Endothelial cell of umbilical vein (primary cell): ENCODE data around the gene GMCL1. TPM values are rescaled to one million over a fixed set of nuclear protein-coding genes. Genes with fewer than 3 reads are reported as not detected.

Experiments used
- BruUV-seq: library from RNA; stranded (reverse); fragments of 400-500 nt; replicated peaks from 2 replicates; lab custom pipeline; 2021; lab: Mats Ljungman, UMichigan
- CTCF ChIA-PET: fragments of 300-600, 350-600 bp; sonication (Branson Sonifier 250); formaldehyde crosslinking; loops from one replicate; lab custom pipeline; 2021; ENCODE audit warnings: antibody characterized with exemption, inconsistent platforms; lab: Charles Lee
- POLR2A ChIA-PET: fragments of 300-600, 350-600 bp; sonication (Branson Sonifier 250); formaldehyde crosslinking; loops from one replicate; lab custom pipeline; 2021; ENCODE audit warnings: antibody characterized with exemption, inconsistent platforms; lab: Charles Lee
- DNase-seq: peaks from one replicate; pipeline ENCODE4 v3.0.0-alpha.2; 2011; ENCODE audit warnings: low read depth, low spot score
- FAIRE-seq: peaks from 2 replicates; lab custom pipeline; 2011; peaks lifted over from hg19 to GRCh38; lab: Jason Lieb, UNC
- H2AFZ ChIP-seq: 2 replicates; pipeline ENCODE4 v1.6.0; 2012; ENCODE audit warnings: low read depth, low read length, control low read depth, inconsistent platforms
- H3K27ac ChIP-seq: 2 replicates; pipeline ENCODE4 v1.5.1; 2011; ENCODE audit warnings: low read depth, mild to moderate bottlenecking, control low read depth, low read length, moderate library complexity; ENCODE audit not compliant: insufficient read depth
- H3K27me3 ChIP-seq, 2 experiments: 2 replicates each; pipeline versions ENCODE4 v1.6.0 to v1.6.1; 2011; ENCODE audit warnings: low read length in 2 of 2, mixed read lengths in 1 of 2; ENCODE audit not compliant: control insufficient read depth in 2 of 2, insufficient read depth in 2 of 2
- H3K36me3 ChIP-seq, 2 experiments: 2 replicates in 1 of 2; 3 replicates in 1 of 2; pipeline ENCODE4 v1.5.1; 2011; ENCODE audit warnings: low read length in 2 of 2, mild to moderate bottlenecking in 1 of 2, moderate library complexity in 1 of 2; ENCODE audit not compliant: control insufficient read depth in 2 of 2, insufficient read depth in 2 of 2; ENCODE audit errors: extremely low read depth in 1 of 2
- H3K4me1 ChIP-seq: 3 replicates; pipeline ENCODE4 v1.5.1; 2011; ENCODE audit warnings: mild to moderate bottlenecking, low read length; ENCODE audit not compliant: control insufficient read depth, insufficient read depth; ENCODE audit errors: extremely low read depth
- H3K4me2 ChIP-seq: 2 replicates; pipeline ENCODE4 v1.6.1; 2011; ENCODE audit warnings: low read length, control low read depth, mixed read lengths; ENCODE audit not compliant: insufficient read depth
- H3K4me3 ChIP-seq, 3 experiments: fragments of 200-600 bp in 1 of 3; sonication (generic), shearing (Covaris generic) in 1 of 3; replicated peaks in 1 of 3; 2 replicates each; pipeline ENCODE4 v1.5.1; 2011 to 2016; ENCODE audit warnings: control low read depth in 3 of 3, low read length in 3 of 3, mild to moderate bottlenecking in 2 of 3, inconsistent platforms in 1 of 3, low read depth in 1 of 3, moderate library complexity in 1 of 3; ENCODE audit not compliant: insufficient read depth in 1 of 3
- H3K79me2 ChIP-seq: 2 replicates; pipeline ENCODE4 v1.6.0; 2012; ENCODE audit warnings: low read length, inconsistent platforms; ENCODE audit not compliant: control insufficient read depth, insufficient read depth
- H3K9ac ChIP-seq: replicated peaks from 2 replicates; pipeline ENCODE3; 2011; ENCODE audit warnings: low read length, control low read depth; ENCODE audit not compliant: insufficient read depth; ENCODE audit errors: extremely low read depth
- H3K9me1 ChIP-seq: replicated peaks from 3 replicates; pipeline ENCODE4 v1.6.0; 2011; ENCODE audit warnings: mild to moderate bottlenecking, low read length; ENCODE audit not compliant: control insufficient read depth, insufficient read depth; ENCODE audit errors: extremely low read depth
- H3K9me3 ChIP-seq: replicated peaks from 2 replicates; pipeline ENCODE4 v1.5.1; 2012; ENCODE audit warnings: low read length, inconsistent platforms; ENCODE audit not compliant: control insufficient read depth, insufficient read depth
- H4K20me1 ChIP-seq: replicated peaks from 2 replicates; pipeline ENCODE3; 2011; ENCODE audit warnings: mild to moderate bottlenecking, low read length; ENCODE audit not compliant: control insufficient read depth, insufficient read depth; ENCODE audit errors: extremely low read depth
- EZH2 ChIP-seq: IDR thresholded peaks from 2 replicates; pipeline ENCODE4 v1.6.1; 2012; ENCODE audit warnings: borderline replicate concordance, low read depth, mild to moderate bottlenecking, moderate library complexity, low read length, inconsistent platforms; ENCODE audit not compliant: severe bottlenecking
- FOS ChIP-seq: IDR thresholded peaks from 2 replicates; pipeline ENCODE4 v1.6.1; 2011; ENCODE audit warnings: mild to moderate bottlenecking, low read length, moderate library complexity, borderline replicate concordance; ENCODE audit not compliant: insufficient read depth
- GATA2 ChIP-seq: IDR thresholded peaks from 2 replicates; pipeline ENCODE4 v1.7.0; 2011; ENCODE audit warnings: low read depth, mild to moderate bottlenecking, moderate library complexity, mixed read lengths, low read length; ENCODE audit not compliant: insufficient read length, insufficient read depth
- JUN ChIP-seq: IDR thresholded peaks from 2 replicates; pipeline ENCODE4 v1.6.1; 2011; ENCODE audit warnings: borderline replicate concordance, low read depth; ENCODE audit not compliant: insufficient read length, insufficient read depth
- MAX ChIP-seq: IDR thresholded peaks from 2 replicates; pipeline ENCODE4 v1.6.1; 2011; ENCODE audit not compliant: insufficient read depth, insufficient read length
- MYC ChIP-seq: IDR thresholded peaks from one replicate; pipeline ENCODE4 v1.6.1; 2011; ENCODE audit warnings: mild to moderate bottlenecking, low read depth, low read length
- POLR2A ChIP-seq: IDR thresholded peaks from 2 replicates; pipeline ENCODE4 v1.6.1; 2012; ENCODE audit warnings: low read depth, mild to moderate bottlenecking, control low read depth, low read length
- POLR2AphosphoS5 ChIP-seq: IDR thresholded peaks from 2 replicates; pipeline ENCODE4 v1.6.1; 2012; ENCODE audit warnings: low read depth, mild to moderate bottlenecking, control low read depth, low read length, moderate library complexity; ENCODE audit not compliant: insufficient read depth
- dilution Hi-C: fragments of 300-500 bp; cut with MboI; formaldehyde crosslinking; loops from one replicate; pipeline ENCODE4 v1.15.0; 2019; ENCODE audit warnings: low sequenced_read_pairs; ENCODE audit not compliant: extremely low pct_ligation_motif_present
- intact Hi-C: fragments of 100-400 bp; cut with micrococcal nuclease; formaldehyde crosslinking; loops from one replicate; pipeline ENCODE4 v1.10.0; 2022
- polyA plus RNA-seq, 4 experiments: library from polyadenylated mRNA; depleted of rRNA in 3 of 4; stranded (reverse) in 3 of 4; unstranded in 1 of 4; fragments of >200 nt; gene quantifications; 2 replicates each; pipeline versions ENCODE4 v1.2.1 to v1.2.3, GENCODE V29; 2011 to 2012; ENCODE audit warnings: missing spikeins in 1 of 4
- total RNA-seq: library from RNA; stranded (reverse); gene quantifications from 2 replicates; pipeline ENCODE4 v1.2.3, GENCODE V29; 2021
- TF ChIP-seq, protein P1 (sequence below), 2 donors: IDR thresholded peaks; 1 replicate in 1 of 2; 2 replicates in 1 of 2; pipeline ENCODE4 v1.5.1; 2011; ENCODE audit warnings: low read length in 2 of 2, mild to moderate bottlenecking in 2 of 2, moderate library complexity in 2 of 2, control low read depth in 1 of 2, inconsistent platforms in 1 of 2, low read depth in 1 of 2; ENCODE audit not compliant: insufficient read depth in 1 of 2; ENCODE audit errors: extremely low read depth in 1 of 2

The GMCL1 gene
- total and polyA plus RNA-seq, 2 donors (not counting 3 experiments of a cell fraction or from before 2014, with no cell fraction given): 4.2 to 14.6 TPM

- no peak for TF ChIP-seq POLR2AphosphoS5
- TF ChIP-seq, protein P1, sequence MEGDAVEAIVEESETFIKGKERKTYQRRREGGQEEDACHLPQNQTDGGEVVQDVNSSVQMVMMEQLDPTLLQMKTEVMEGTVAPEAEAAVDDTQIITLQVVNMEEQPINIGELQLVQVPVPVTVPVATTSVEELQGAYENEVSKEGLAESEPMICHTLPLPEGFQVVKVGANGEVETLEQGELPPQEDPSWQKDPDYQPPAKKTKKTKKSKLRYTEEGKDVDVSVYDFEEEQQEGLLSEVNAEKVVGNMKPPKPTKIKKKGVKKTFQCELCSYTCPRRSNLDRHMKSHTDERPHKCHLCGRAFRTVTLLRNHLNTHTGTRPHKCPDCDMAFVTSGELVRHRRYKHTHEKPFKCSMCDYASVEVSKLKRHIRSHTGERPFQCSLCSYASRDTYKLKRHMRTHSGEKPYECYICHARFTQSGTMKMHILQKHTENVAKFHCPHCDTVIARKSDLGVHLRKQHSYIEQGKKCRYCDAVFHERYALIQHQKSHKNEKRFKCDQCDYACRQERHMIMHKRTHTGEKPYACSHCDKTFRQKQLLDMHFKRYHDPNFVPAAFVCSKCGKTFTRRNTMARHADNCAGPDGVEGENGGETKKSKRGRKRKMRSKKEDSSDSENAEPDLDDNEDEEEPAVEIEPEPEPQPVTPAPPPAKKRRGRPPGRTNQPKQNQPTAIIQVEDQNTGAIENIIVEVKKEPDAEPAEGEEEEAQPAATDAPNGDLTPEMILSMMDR (IDR thresholded peaks at IDR 0.05; ENCODE audit: extremely low read depth in 1 of 2, insufficient read depth in 1 of 2, low read depth in 1 of 2, low read length in 2 of 2): no peak
- no peak for TF ChIP-seq FOS
- no peak for TF ChIP-seq JUN
- TF ChIP-seq MAX: no peak
- TF ChIP-seq POLR2A: no peak
- TF ChIP-seq MYC: no peak
- no peak for TF ChIP-seq EZH2
- no peak for TF ChIP-seq GATA2
- intact Hi-C loops: no loop called here
- H3K27ac ChIP-seq: no peak overlapping the region
- DNase-seq: no peak
- no peaks in the 10 kb centered on the region for H3K79me2 ChIP-seq
- H3K9ac ChIP-seq: no peak overlapping the region
- CTCF ChIA-PET: interaction anchor here (1.5 to 5.9 kb wide), 2 partner anchors 12 to 124 kb away, joined by 5 to 26 read pairs; no protein-coding TSS in a partner anchor
- FAIRE-seq: no peak
- H3K4me3 ChIP-seq: no peak overlapping the region
- no peak overlapping the region for H3K4me2 ChIP-seq
- peaks cover 3 to 9% of the 10 kb centered on the region in 2 experiments for H3K36me3 ChIP-seq
- no peaks in the 10 kb centered on the region for H3K27me3 ChIP-seq
- dilution Hi-C loops: no loop called here
- BruUV-seq: no TSS peak
- no peaks in the 10 kb centered on the region for H3K9me3 ChIP-seq
- peaks cover 6% of the 10 kb centered on the region for H3K4me1 ChIP-seq
- POLR2A ChIA-PET: no interaction called here
- H3K9me1 ChIP-seq: no peaks in the 10 kb centered on the region
- no peaks in the 10 kb centered on the region for H4K20me1 ChIP-seq
- no peak overlapping the region for H2AFZ ChIP-seq
Observed at GRCh38 chr2:69848186-69848790, 18.8 kb downstream of the GMCL1 start.
